ENCODE results near the gene ARSG.
"Not testable (repeated sequence)": the region's sequence is repeated elsewhere in the genome, so short reads cannot be mapped to it uniquely, and the experiment has no call there.

The ARSG gene

DNA sequence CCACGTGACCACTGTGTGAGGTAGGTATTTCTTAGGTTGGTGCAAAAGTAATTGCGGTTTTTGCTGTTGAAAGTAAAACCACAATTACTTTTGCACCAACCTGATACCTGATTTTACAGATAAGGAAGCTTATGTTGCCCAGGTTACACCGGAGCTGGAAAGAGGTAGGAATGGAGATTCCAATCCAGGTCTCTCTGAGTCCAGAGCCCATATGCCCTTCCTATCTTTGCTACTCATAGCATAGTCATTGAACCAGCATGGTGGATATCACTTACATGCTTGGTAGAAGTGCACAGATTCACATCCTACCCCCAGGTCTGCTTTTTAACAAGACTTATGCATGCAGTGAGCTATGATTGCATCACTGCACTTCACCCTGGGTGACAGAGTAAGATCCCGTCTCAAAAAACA lies 61.8 kb downstream of the ARSG start:
- in situ Hi-C loops (cut with HindIII; ENCODE audit: low sequenced_read_pairs): no loop called here
- no peak for DNase-seq (ENCODE audit: low read depth)
- no peak overlapping the region for H3K4me3 ChIP-seq (ENCODE audit: low read depth, low read length)
- TF ChIP-seq, protein P1, sequence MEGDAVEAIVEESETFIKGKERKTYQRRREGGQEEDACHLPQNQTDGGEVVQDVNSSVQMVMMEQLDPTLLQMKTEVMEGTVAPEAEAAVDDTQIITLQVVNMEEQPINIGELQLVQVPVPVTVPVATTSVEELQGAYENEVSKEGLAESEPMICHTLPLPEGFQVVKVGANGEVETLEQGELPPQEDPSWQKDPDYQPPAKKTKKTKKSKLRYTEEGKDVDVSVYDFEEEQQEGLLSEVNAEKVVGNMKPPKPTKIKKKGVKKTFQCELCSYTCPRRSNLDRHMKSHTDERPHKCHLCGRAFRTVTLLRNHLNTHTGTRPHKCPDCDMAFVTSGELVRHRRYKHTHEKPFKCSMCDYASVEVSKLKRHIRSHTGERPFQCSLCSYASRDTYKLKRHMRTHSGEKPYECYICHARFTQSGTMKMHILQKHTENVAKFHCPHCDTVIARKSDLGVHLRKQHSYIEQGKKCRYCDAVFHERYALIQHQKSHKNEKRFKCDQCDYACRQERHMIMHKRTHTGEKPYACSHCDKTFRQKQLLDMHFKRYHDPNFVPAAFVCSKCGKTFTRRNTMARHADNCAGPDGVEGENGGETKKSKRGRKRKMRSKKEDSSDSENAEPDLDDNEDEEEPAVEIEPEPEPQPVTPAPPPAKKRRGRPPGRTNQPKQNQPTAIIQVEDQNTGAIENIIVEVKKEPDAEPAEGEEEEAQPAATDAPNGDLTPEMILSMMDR (IDR thresholded peaks at IDR 0.05; ENCODE audit: low read depth, low read length, missing control alignments): no peak

DNA sequence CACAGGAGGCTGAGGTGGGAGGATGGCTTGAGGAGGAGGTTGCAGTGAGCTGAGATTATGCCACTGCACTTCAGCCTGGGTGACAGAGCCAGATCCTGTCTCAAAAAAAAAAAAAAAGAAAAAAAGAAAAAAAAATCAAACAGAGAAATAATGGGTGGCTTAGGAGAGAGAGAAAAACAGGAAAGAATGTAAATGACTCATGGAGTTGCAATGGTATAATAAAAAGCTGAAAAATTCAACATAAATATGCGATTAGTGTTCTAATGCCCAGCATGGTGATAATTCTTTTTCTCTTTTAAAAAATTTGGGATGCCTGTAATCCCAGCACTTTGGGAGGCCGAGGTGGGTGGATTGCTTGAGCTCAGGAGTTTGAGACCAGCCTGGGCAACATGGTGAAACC lies 63.0 kb downstream of the ARSG start:
- in situ Hi-C loops (cut with HindIII; ENCODE audit: low sequenced_read_pairs); H3K4me3 ChIP-seq (ENCODE audit: low read depth, low read length): not testable (repeated sequence)
- peak; percentile 24 for DNase-seq (ENCODE audit: low read depth)

DNA sequence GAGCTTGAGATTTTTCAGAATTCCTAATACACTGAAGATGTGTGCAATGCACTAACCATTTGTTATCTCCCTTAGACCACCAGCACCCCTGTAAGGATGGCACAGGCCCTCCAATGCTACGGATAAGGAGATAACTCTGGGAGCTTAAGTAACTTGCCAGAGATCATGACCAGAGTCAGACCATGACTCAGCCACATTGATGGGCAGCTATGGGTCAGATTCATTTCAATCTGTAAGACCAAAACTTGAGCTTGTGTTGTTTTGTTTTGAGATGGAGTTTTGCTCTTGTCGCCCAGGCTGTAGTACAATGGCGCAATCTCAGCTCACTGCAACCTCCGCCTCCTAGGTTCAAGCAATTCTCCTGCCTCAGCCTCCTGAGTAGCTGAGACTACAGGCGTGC lies 63.8 kb downstream of the ARSG start:
- in situ Hi-C loops (cut with HindIII; ENCODE audit: low sequenced_read_pairs); H3K4me3 ChIP-seq (ENCODE audit: low read depth, low read length); DNase-seq (ENCODE audit: low read depth): not testable (repeated sequence)

DNA sequence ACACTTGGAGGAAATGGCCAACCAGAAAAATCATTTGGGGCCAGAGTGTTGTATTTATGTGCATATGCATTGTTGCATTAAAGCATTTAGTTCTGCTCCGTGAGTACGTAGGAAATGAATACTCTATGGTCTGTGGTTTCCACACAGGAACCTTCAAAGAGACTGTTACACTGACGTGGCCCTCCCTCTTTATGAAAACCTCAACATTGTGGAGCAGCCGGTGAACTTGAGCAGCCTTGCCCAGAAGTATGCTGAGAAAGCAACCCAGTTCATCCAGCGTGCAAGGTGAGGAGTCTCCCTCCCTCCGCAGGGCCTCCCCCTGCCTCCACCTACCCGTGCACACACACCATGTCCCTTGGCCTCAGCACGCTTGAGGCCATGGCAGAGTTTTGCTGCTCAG lies 65.2 kb downstream of the ARSG start:
- no peak overlapping the region for H3K4me3 ChIP-seq (ENCODE audit: low read depth, low read length)
- TF ChIP-seq, protein P1 (IDR thresholded peaks at IDR 0.05; ENCODE audit: low read depth, low read length, missing control alignments): no peak
- DNase-seq (ENCODE audit: low read depth): peak; percentile 84
- in situ Hi-C loops (cut with HindIII; ENCODE audit: low sequenced_read_pairs): no loop called here

DNA sequence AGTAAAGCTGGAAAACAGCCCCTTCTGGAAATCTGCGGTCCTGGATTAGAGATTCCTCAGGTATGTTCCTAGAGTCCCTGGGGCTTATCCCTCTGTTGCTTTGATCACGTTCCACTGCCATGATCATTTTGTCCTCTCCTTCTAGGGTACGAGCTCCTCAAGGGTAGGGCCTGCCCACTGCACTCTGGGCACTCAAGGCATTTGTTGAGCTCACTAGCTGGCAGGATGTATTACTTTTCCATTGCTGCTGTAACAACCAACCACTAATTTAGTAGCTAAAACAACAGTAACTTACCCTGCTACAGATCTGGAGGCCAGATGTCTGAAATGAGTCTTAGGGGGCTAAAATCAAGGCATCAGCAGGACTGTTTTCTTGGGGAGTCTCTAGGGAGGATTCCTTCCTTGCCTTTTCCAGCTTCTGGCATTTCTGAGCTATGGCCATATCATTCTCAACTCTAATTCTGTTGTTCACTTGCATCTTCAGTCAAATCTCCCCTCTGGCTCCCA lies 65.7 kb downstream of the ARSG start:
- no peak overlapping the region for H3K4me3 ChIP-seq (ENCODE audit: low read depth, low read length)
- in situ Hi-C loops (cut with HindIII; ENCODE audit: low sequenced_read_pairs): no loop called here
- TF ChIP-seq, protein P1 (IDR thresholded peaks at IDR 0.05; ENCODE audit: low read depth, low read length, missing control alignments): no peak
- DNase-seq (ENCODE audit: low read depth): no peak

DNA sequence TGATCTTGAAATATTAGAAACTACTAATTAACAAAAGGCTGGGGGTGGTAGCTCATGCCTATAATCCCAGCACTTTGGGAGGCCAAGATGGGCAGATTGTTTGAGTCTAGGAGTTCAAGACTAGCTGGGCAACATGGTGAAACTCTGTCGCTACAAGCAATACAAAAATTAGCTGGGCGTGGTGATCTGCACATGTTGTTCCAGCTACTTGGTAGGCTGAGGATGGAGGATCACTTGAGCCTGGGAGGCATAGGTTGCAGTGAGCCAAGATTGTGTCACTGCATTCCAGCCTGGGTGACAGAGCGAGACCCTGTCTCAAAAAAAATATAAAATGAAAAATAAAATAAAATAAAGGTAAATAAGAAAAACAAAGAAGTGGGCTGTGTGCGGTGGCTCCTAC lies 66.6 kb downstream of the ARSG start:
- no peak for DNase-seq (ENCODE audit: low read depth)
- in situ Hi-C loops (cut with HindIII; ENCODE audit: low sequenced_read_pairs): no loop called here
- TF ChIP-seq, protein P1 (IDR thresholded peaks at IDR 0.05; ENCODE audit: low read depth, low read length, missing control alignments): no peak
- H3K4me3 ChIP-seq (ENCODE audit: low read depth, low read length): no peak overlapping the region

DNA sequence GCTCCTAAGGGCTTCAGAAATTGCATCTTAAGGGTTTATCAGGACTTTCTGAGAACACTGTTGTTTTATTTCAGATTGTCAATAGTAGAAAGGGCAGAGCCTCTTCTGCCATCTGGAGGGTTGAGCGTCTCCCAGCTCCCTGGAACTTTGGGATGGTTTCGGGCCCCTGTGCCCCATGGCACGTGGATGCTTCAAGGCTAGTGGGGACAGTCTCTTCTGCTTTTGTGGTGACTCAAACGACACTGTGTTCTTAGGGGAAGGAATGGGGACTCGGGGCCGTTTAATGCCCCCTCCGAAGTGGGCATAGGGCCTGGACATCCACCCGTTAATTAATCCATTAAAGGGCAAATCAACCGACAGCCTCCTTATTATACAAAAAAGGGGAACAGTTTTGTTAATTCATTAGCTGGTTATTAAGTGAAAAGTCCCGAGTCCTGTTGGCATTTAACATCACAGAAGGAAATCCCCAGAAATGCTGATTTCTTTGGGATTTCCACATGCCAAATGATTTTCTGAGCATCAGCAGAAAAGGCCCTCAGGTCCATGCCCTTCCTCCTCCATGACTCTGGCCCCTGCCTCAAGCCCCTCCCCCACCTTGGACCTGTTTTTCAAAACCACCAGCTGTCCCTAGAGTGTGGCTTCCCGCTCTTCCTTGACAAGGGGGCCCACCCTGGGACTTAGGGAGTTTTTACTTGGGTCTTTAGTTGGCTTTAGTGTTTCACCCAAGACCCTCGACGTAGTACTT lies 68.7 kb downstream of the ARSG start:
- TF ChIP-seq, protein P1 (IDR thresholded peaks at IDR 0.05; ENCODE audit: low read depth, low read length, missing control alignments): no peak
- no peak for DNase-seq (ENCODE audit: low read depth)
- in situ Hi-C loops (cut with HindIII; ENCODE audit: low sequenced_read_pairs): no loop called here
- H3K4me3 ChIP-seq (ENCODE audit: low read depth, low read length): no peak overlapping the region
